Islet precursor cell (in vitro differentiated cells): ENCODE results near the gene SLC36A4.
A peak's percentile ranks its signal among the peaks of the same experiment; 100 is the strongest.
"Not testable (repeated sequence)": the region's sequence is repeated elsewhere in the genome, so short reads cannot be mapped to it uniquely, and the experiment has no call there.

Source experiments
- DNase-seq: peaks from one replicate; pipeline ENCODE4 v3.0.0-alpha.2; 2018

SLC36A4 gene

GRCh38 chr11:93197380-93198214 lies at the start of gene SLC36A4:
TSS of gene SLC36A4 (minus strand) at chr11:93197991. CDS start at chr11:93197832, 159 bp downstream.
- DNase-seq: peak; percentile 96

GRCh38 chr11:93246790-93247189 lies 49.0 kb upstream of the SLC36A4 start:
- DNase-seq: not testable (repeated sequence)

GRCh38 chr11:93244018-93244417 lies 46.2 kb upstream of the SLC36A4 start:
- no peak for DNase-seq

GRCh38 chr11:93239966-93240365 lies 42.2 kb upstream of the SLC36A4 start:
- DNase-seq: no peak

GRCh38 chr11:93238956-93239355 lies 41.2 kb upstream of the SLC36A4 start:
- no peak for DNase-seq

- peak; percentile 73 for DNase-seq
These were observed 39.2 kb upstream of the SLC36A4 start for GRCh38 chr11:93236741-93237675.

GRCh38 chr11:93234602-93235207 lies 36.9 kb upstream of the SLC36A4 start:
- peak; percentile 93 for DNase-seq

- DNase-seq: no peak
These were observed 32.1 kb upstream of the SLC36A4 start for GRCh38 chr11:93229876-93230275.

- no peak for DNase-seq
These were observed 27.9 kb upstream of the SLC36A4 start for GRCh38 chr11:93225662-93226061.

- peak; percentile 77 for DNase-seq
These were observed 23.7 kb upstream of the SLC36A4 start for GRCh38 chr11:93221539-93221938.

GRCh38 chr11:93220078-93220477 lies 22.3 kb upstream of the SLC36A4 start:
- no peak for DNase-seq

- DNase-seq: no peak
These were observed 21.6 kb upstream of the SLC36A4 start for GRCh38 chr11:93219440-93219839.

- DNase-seq: no peak
These were observed 18.8 kb upstream of the SLC36A4 start for GRCh38 chr11:93216511-93217101.

- no peak for DNase-seq
These were observed 15.8 kb upstream of the SLC36A4 start for GRCh38 chr11:93213622-93214021.

GRCh38 chr11:93212094-93212493 lies 14.3 kb upstream of the SLC36A4 start:
- no peak for DNase-seq

GRCh38 chr11:93209466-93209865 lies 11.7 kb upstream of the SLC36A4 start:
- no peak for DNase-seq

GRCh38 chr11:93208663-93209270 lies 11.0 kb upstream of the SLC36A4 start:
- DNase-seq: no peak

GRCh38 chr11:93199616-93200015 lies 1.8 kb upstream of the SLC36A4 start:
- DNase-seq: no peak

GRCh38 chr11:93198215-93198845 lies 539 bp upstream of the SLC36A4 start:
- no peak for DNase-seq

- no peak for DNase-seq
These were observed 893 bp downstream of the SLC36A4 start for GRCh38 chr11:93196816-93197379.

GRCh38 chr11:93194673-93195291 lies 3.0 kb downstream of the SLC36A4 start:
- no peak for DNase-seq
